Esophagus muscularis mucosa (tissue), 3 donors: Measurements from ENCODE around the gene SPEM3.

Experiments
- EP300 ChIP-seq: sonication (generic); formaldehyde crosslinking; IDR thresholded peaks from one replicate; pipeline ENCODE4 v1.6.1; 2017; ENCODE audit warnings: antibody characterized with exemption
- TF ChIP-seq, protein P1 (sequence below), 3 experiments: fragments of 200-600 bp in 2 of 3; fragments of 450-650 bp in 1 of 3; sonication (generic) in 2 of 3; IDR thresholded peaks; one replicate each; pipeline ENCODE4 v1.5.1; 2017 to 2019; ENCODE audit warnings: antibody characterized with exemption in 3 of 3, mild to moderate bottlenecking in 2 of 3, moderate library complexity in 1 of 3

DNA sequence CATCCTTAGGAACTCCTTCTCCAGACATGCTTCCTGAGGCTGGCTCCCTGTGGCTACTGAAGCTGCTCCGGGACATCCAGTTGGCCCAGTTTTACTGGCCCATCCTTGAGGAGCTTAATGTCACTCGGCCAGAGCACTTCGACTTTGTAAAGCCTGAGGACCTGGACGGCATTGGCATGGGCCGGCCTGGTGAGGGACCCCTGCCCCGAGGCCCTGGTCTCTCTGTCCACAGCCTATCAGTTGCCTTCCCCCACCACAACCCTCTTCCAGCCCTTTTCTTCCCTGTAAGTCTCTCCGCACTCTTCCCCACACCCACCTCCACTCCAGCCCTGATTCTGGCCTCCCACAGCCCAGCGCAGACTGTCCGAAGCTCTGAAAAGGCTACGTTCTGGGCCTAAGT lies 45.8 kb upstream of the SPEM3 start:
- TF ChIP-seq, protein P1, sequence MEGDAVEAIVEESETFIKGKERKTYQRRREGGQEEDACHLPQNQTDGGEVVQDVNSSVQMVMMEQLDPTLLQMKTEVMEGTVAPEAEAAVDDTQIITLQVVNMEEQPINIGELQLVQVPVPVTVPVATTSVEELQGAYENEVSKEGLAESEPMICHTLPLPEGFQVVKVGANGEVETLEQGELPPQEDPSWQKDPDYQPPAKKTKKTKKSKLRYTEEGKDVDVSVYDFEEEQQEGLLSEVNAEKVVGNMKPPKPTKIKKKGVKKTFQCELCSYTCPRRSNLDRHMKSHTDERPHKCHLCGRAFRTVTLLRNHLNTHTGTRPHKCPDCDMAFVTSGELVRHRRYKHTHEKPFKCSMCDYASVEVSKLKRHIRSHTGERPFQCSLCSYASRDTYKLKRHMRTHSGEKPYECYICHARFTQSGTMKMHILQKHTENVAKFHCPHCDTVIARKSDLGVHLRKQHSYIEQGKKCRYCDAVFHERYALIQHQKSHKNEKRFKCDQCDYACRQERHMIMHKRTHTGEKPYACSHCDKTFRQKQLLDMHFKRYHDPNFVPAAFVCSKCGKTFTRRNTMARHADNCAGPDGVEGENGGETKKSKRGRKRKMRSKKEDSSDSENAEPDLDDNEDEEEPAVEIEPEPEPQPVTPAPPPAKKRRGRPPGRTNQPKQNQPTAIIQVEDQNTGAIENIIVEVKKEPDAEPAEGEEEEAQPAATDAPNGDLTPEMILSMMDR (IDR thresholded peaks at IDR 0.05): no peak
- TF ChIP-seq EP300: no peak
